ENCODE data around the gene DDX3Y. TPM values are rescaled to one million over a fixed set of nuclear protein-coding genes. Genes with fewer than 3 reads are reported as not detected.
A peak's percentile ranks its signal among the peaks of the same experiment; 100 is the strongest.

Gene DDX3Y
- total RNA-seq: 21.5 TPM

DNA sequence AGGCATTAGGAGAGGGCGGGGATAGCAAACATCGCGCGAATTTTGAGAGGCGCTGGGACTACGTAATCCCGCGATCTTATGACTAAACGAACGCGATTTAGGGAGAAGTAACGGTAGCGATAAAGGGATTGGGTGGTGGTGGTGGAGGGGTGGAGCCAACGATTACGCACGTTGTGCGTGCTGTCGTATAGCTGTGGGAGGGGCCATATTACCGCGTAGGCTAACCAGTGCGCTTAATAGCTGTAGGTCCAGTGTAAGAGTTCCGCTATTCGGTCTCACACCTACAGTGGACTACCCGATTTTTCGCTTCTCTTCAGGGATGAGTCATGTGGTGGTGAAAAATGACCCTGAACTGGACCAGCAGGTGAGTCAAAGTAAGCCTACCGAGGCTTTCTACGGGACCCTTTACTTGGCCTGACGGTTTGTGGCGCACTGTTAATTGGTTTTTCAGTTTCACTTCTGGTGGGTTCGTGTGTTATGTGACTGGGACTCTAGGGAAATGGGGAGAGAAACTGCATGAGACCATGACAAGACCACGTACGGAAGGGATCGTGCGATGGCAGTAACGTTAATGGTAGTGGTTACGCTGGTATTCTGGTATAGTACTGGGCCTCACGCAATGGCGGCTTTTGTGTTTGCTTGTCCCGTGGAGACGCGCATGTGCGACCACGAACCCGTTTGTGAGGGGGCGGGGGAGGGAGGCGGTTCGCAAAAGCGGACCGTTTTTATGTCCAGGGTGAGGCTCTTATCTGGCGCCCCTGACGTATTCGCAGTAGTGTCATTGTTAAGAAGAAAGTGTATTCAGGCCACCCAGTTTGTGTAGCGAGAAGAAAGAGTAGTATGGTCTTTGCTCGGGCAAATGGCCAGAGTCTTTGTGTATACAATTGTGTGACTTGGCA, at the start of gene DDX3Y:
TSS of gene DDX3Y (plus strand) at position 251 of the 899 bp plus-strand sequence. CDS start at position 320, 69 bp downstream.
- DNase-seq (ENCODE audit: low spot score) (peak; percentile 83), ATAC-seq (peak; percentile 96)

DNA sequence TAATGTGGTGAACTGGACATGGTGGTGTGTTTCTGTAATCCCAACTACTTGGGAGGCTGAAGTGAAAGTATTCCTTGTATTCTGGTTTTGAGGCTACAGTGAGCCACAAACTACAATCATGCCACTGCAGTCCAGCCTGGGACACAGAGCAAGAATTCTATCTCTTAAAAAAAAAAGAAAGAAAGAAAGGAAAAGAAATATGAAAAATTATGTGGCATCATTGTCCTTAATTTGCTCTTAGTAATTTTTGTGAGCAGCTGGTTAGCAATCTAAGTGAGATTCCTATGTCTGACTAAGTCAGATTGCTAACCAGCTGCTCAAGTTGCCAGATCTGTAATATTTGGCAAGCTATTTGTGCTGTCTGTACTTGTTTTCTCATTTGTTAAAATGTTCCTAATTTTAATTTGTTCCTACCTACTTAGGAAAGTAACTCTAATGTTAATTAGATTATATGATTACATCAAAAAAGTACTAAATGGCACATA, 48.8 kb upstream of the DDX3Y start:
- ATAC-seq (no peak), DNase-seq (ENCODE audit: low spot score) (no peak)

DNA sequence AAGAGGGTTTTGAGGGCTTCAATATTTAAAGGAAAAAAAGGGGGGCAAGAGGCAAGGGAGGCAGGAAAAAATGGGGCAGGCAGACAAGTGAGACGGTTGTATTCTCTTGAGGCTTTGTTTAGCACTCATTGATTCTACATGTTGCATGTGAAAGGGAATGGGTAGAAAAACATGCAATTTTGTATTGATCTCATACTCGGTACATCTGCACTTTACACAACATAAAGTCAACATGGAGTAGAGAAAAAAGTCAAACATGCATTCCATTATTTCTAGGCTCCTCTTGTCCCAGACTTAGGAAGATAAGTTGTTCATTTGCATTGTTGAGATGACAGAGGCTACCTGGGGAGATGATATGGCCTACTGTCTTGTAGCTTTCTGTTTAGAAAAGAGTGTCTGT, 36.7 kb upstream of the DDX3Y start:
- DNase-seq (ENCODE audit: low spot score) (no peak), ATAC-seq (no peak)

- DNase-seq (ENCODE audit: low spot score): no peak
- no peak for ATAC-seq
Measured at GRCh38 chrY:12896973-12897372, 7.7 kb upstream of the DDX3Y start.

DNA sequence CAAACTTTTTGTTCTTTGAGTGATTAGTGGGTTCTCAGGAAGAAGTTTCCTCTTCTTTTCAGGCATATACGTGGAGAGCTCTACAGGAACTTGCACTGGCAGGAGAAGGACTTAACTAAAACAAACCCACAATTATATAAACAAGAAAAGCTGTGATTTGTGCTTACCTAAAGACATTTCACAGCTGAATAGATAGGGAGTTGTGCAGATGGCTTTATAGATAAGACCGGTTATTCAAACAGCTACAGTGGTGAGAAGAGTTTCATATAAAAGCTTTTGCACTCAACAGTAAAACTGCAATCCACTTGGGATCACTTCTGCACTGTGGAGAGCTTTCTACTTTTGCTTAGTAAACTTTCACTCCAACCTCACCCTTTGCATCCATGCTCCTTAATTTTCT, 6.1 kb upstream of the DDX3Y start:
- ATAC-seq (no peak), DNase-seq (ENCODE audit: low spot score) (no peak)

DNA sequence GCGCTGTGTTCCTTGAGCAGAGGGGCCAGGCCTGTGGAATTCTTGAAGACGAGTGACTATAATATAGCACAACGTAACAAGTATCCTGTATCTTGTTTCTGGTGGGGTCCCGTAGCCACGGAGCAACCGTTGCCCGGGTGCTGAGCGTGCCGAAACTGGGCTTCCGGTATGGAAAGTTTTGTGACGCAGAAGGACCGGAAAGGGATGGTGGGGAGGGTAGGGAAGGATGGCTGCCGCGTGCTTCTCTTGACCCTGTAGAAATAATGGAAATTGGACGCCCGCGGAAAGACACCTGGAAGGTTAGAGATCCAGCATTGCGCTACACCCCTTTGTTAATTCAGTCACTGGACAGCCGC, 827 bp downstream of the DDX3Y start:
- DNase-seq (ENCODE audit: low spot score) (peak; percentile 69), ATAC-seq (peak; percentile 78)

DNA sequence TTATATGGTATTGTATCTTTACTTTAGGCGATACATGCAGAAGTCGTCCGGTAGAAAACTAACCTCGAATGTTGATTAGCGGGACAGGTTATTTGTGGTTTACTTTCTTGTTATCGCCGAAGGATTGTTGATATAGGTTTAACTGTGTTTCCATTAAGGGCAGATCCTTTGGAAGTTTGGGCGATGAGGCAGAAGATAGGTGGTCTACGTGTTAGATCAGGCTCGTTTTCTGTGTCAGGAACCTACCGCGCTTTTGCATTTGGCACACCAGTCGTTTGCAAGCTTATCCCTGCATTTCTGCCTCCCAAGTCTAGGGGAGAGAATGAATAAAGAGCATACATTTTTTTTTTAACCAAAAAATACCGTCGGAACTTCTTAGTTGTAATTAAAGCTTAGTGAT, 1.2 kb downstream of the DDX3Y start:
- ATAC-seq: no peak
- DNase-seq (ENCODE audit: low spot score): no peak

DNA sequence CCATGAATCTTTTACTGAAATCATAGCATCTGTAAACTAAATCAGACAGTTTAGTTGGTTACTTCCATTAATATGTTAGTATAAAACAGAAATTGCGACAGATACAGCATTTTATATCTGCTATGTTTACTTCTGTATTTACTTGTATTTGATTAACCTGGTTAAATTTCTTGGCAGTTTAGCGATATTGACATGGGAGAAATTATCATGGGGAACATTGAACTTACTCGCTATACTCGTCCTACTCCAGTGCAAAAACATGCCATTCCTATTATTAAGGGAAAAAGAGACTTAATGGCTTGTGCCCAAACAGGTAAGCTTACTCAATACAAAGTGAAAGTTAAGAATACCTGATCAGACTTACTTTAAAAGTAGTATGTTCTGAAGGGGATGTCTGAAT, 8.9 kb downstream of the DDX3Y start:
- ATAC-seq (peak; percentile 79), DNase-seq (ENCODE audit: low spot score) (no peak)

GRCh38 chrY:12928043-12928442, 23.4 kb downstream of the DDX3Y start:
- DNase-seq (ENCODE audit: low spot score): no peak

GRCh38 chrY:12941725-12942687, 37.3 kb downstream of the DDX3Y start:
- no peak for DNase-seq (ENCODE audit: low spot score)
- ATAC-seq: no peak

More at GRCh38 chrY:12928043-12928442, 23.4 kb downstream of the DDX3Y start:
- no peak for ATAC-seq

Other genes starting within 250 kb of the DDX3Y start
- gene USP9Y, start 203.6 kb upstream of the DDX3Y start, total RNA-seq: 4.0 TPM

Data from left lobe of liver (tissue), 2 donors.